Ishikawa (cell line): ENCODE measurements around the gene CSNK2B.

ENCODE experiments used
- CEBPB ChIP-seq: IDR thresholded peaks from 2 replicates; pipeline ENCODE4 v1.6.1; 2012
- CREB1 ChIP-seq: IDR thresholded peaks from 2 replicates; pipeline ENCODE4 v1.6.1; 2012; ENCODE audit warnings: low read depth
- EGR1 ChIP-seq: IDR thresholded peaks from 2 replicates; pipeline ENCODE4 v1.6.1; 2012
- EP300 ChIP-seq: IDR thresholded peaks from 2 replicates; pipeline ENCODE4 v1.6.1; 2012; ENCODE audit warnings: borderline replicate concordance
- FOXM1 ChIP-seq: IDR thresholded peaks from 2 replicates; pipeline ENCODE4 v1.6.1; 2012; ENCODE audit warnings: low read depth, borderline replicate concordance
- NFIC ChIP-seq: IDR thresholded peaks from 2 replicates; pipeline ENCODE4 v1.6.1; 2012
- RAD21 ChIP-seq: IDR thresholded peaks from 2 replicates; pipeline ENCODE4 v1.6.1; 2012; ENCODE audit warnings: low read depth
- TAF1 ChIP-seq: IDR thresholded peaks from 2 replicates; pipeline ENCODE4 v1.6.1; 2012; ENCODE audit warnings: low read depth, mild to moderate bottlenecking
- TCF12 ChIP-seq: IDR thresholded peaks from 2 replicates; pipeline ENCODE4 v1.6.1; 2012; ENCODE audit warnings: low read depth
- TEAD4 ChIP-seq: IDR thresholded peaks from 2 replicates; pipeline ENCODE4 v1.6.1; 2012
- YY1 ChIP-seq: IDR thresholded peaks from 2 replicates; pipeline ENCODE4 v1.6.1; 2012; ENCODE audit warnings: low read depth
- ZBTB7A ChIP-seq: IDR thresholded peaks from 2 replicates; pipeline ENCODE4 v1.6.1; 2012; ENCODE audit warnings: low read depth
- TF ChIP-seq, protein P1 (sequence below): IDR thresholded peaks from 2 replicates; pipeline ENCODE4 v1.6.1; 2012
- TF ChIP-seq, protein P2 (sequence below): IDR thresholded peaks from 2 replicates; pipeline ENCODE4 v1.6.1; 2012
- TF ChIP-seq, protein P3 (sequence below): IDR thresholded peaks from 2 replicates; pipeline ENCODE4 v1.6.1; 2012; ENCODE audit warnings: low read depth, mild to moderate bottlenecking

The CSNK2B gene

DNA sequence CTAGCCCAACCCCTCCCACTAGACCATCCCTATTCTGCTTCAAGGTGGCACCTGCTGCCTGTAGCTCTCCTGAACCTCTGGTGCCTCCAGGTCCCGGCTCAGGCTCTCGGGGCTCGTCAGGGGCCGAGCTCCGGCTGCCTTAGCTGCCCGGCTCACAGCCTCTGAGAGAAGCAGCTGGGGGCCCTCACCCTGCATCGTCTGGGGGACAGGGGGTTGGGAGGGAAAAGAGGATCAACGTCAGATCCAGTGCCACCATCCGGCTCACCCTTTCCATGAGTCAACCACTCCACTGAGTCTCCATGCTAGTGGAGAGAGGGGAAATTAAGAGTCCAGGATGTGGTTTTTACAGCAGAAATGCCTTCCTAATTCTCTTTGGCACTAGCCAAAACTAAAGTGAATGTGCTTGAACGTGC is 26.4 kb upstream of the CSNK2B start:
- TF ChIP-seq NFIC (no peak), FOXM1 (no peak), YY1 (no peak), RAD21 (no peak), EGR1 (no peak), EP300 (no peak), CREB1 (no peak), ZBTB7A (no peak), TAF1 (no peak), CEBPB (no peak), TEAD4 (no peak), TCF12 (no peak)
- TF ChIP-seq, protein P1, sequence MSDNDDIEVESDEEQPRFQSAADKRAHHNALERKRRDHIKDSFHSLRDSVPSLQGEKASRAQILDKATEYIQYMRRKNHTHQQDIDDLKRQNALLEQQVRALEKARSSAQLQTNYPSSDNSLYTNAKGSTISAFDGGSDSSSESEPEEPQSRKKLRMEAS: no peak
- TF ChIP-seq, protein P2, sequence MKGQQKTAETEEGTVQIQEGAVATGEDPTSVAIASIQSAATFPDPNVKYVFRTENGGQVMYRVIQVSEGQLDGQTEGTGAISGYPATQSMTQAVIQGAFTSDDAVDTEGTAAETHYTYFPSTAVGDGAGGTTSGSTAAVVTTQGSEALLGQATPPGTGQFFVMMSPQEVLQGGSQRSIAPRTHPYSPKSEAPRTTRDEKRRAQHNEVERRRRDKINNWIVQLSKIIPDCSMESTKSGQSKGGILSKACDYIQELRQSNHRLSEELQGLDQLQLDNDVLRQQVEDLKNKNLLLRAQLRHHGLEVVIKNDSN: no peak
- TF ChIP-seq, protein P3, sequence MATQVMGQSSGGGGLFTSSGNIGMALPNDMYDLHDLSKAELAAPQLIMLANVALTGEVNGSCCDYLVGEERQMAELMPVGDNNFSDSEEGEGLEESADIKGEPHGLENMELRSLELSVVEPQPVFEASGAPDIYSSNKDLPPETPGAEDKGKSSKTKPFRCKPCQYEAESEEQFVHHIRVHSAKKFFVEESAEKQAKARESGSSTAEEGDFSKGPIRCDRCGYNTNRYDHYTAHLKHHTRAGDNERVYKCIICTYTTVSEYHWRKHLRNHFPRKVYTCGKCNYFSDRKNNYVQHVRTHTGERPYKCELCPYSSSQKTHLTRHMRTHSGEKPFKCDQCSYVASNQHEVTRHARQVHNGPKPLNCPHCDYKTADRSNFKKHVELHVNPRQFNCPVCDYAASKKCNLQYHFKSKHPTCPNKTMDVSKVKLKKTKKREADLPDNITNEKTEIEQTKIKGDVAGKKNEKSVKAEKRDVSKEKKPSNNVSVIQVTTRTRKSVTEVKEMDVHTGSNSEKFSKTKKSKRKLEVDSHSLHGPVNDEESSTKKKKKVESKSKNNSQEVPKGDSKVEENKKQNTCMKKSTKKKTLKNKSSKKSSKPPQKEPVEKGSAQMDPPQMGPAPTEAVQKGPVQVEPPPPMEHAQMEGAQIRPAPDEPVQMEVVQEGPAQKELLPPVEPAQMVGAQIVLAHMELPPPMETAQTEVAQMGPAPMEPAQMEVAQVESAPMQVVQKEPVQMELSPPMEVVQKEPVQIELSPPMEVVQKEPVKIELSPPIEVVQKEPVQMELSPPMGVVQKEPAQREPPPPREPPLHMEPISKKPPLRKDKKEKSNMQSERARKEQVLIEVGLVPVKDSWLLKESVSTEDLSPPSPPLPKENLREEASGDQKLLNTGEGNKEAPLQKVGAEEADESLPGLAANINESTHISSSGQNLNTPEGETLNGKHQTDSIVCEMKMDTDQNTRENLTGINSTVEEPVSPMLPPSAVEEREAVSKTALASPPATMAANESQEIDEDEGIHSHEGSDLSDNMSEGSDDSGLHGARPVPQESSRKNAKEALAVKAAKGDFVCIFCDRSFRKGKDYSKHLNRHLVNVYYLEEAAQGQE: no peak

- TF ChIP-seq FOXM1: no peak
- no peak for TF ChIP-seq RAD21
- no peak for TF ChIP-seq EP300
- TF ChIP-seq, protein P2: no peak
- TF ChIP-seq ZBTB7A: no peak
- TF ChIP-seq, protein P3: no peak
- TF ChIP-seq CEBPB: no peak
- no peak for TF ChIP-seq TCF12
- TF ChIP-seq TEAD4: no peak
Observed at GRCh38 chr6:31640612-31641011, 25.3 kb upstream of the CSNK2B start.

GRCh38 chr6:31641370-31641769 is 24.5 kb upstream of the CSNK2B start:
- TF ChIP-seq CREB1: no peak
- TF ChIP-seq EP300: no peak
- TF ChIP-seq TEAD4: no peak
- TF ChIP-seq, protein P2: no peak
- no peak for TF ChIP-seq CEBPB
- no peak for TF ChIP-seq FOXM1
- no peak for TF ChIP-seq RAD21
- no peak for TF ChIP-seq YY1
- TF ChIP-seq NFIC: no peak
- TF ChIP-seq ZBTB7A: no peak
- TF ChIP-seq, protein P1: no peak
- no peak for TF ChIP-seq EGR1
- no peak for TF ChIP-seq TCF12

- no peak for TF ChIP-seq CREB1
- TF ChIP-seq TAF1: no peak
- no peak for TF ChIP-seq EP300
- TF ChIP-seq CEBPB: no peak
- no peak for TF ChIP-seq TCF12
- TF ChIP-seq NFIC: no peak
- TF ChIP-seq, protein P2: no peak
- TF ChIP-seq, protein P1: no peak
- no peak for TF ChIP-seq EGR1
- TF ChIP-seq TEAD4: no peak
- no peak for TF ChIP-seq ZBTB7A
- no peak for TF ChIP-seq FOXM1
- TF ChIP-seq, protein P3: no peak
- no peak for TF ChIP-seq RAD21
- TF ChIP-seq YY1: no peak
Observed at GRCh38 chr6:31642798-31643570, 22.9 kb upstream of the CSNK2B start.
